AG04450 (cell line): ENCODE measurements around the gene CDKN3. TPM values are rescaled to one million over a fixed set of nuclear protein-coding genes. Genes with fewer than 3 reads are reported as not detected.

ENCODE experiments used
- CTCF ChIA-PET: fragments of 300-600, 350-600 bp; formaldehyde crosslinking; extraction: SDS; loops from one replicate; lab custom pipeline; 2022; ENCODE audit warnings: antibody characterized with exemption, inconsistent platforms; lab: Charles Lee
- POLR2A ChIA-PET: fragments of 350-600 bp; formaldehyde crosslinking; extraction: SDS; loops from one replicate; lab custom pipeline; 2021; ENCODE audit warnings: antibody characterized with exemption, inconsistent platforms; lab: Yijun Ruan, JAX
- DNase-seq: peaks from one replicate; pipeline ENCODE4 v3.0.0-alpha.2; 2011; ENCODE audit warnings: low read depth, low spot score
- H3K27ac ChIP-seq: one replicate; pipeline ENCODE4 v1.5.1; 2012; ENCODE audit warnings: low read depth, low read length, control low read depth
- H3K27me3 ChIP-seq: one replicate; pipeline ENCODE4 v1.6.0; 2012; ENCODE audit warnings: low read length; ENCODE audit not compliant: control insufficient read depth, insufficient read depth
- H3K4me3 ChIP-seq: 2 replicates; pipeline ENCODE4 v1.5.1; 2011; ENCODE audit warnings: mild to moderate bottlenecking, low read depth, low read length, control low read depth
- H3K9me3 ChIP-seq: 2 replicates; pipeline ENCODE4 v1.5.1; 2012; ENCODE audit warnings: low read length; ENCODE audit not compliant: control insufficient read depth, insufficient read depth
- CTCF ChIP-seq: IDR thresholded peaks from 2 replicates; pipeline ENCODE4 v1.5.1; 2011; ENCODE audit warnings: low read depth, low read length, control low read depth, inconsistent platforms
- polyA plus RNA-seq: library from polyadenylated mRNA; depleted of rRNA; stranded (reverse); fragments of >200 nt; gene quantifications from 2 replicates; pipeline ENCODE4 v1.2.3, GENCODE V29; 2011

CDKN3 gene
- polyA plus RNA-seq, 1 experiment, result 28.9 TPM

DNA sequence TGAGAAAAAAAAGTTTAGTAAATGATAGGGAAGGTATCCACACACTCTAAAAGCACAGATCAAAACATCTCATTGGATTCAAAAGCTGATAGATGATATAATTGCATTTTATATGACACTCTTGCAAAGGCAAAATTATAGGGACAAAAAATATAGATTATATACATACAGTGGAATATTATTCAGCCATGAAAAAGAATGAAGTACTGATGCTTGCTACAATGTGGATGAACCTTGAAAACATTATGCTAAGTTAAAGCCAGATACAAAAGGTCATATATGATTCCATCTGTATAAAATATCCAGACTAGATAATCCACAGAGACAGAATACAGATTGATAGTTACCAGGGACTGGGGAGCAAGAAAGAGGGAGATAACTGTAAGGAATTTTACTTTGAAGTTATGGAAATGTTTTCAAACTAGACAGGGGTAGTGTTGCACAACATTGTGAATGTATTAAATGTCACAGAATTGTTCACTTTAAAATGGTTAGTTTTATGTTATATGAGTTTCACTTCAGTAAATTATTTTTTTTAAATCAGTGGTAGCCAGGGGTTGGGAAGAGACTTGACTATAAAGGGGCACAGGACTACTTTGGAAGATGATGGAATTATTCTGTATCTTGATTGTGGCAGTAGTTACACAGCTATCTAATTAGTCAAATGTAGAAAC, 41.7 kb upstream of the CDKN3 start:
- peaks cover 13% of the 10 kb centered on the region for H3K27me3 ChIP-seq
- no peaks in the 10 kb centered on the region for H3K9me3 ChIP-seq
- POLR2A ChIA-PET, result no interaction called here
- no peak for TF ChIP-seq CTCF
- H3K4me3 ChIP-seq, result no peak overlapping the region
- CTCF ChIA-PET, result no interaction called here
- H3K27ac ChIP-seq, result no peak overlapping the region
- DNase-seq, result no peak

DNA sequence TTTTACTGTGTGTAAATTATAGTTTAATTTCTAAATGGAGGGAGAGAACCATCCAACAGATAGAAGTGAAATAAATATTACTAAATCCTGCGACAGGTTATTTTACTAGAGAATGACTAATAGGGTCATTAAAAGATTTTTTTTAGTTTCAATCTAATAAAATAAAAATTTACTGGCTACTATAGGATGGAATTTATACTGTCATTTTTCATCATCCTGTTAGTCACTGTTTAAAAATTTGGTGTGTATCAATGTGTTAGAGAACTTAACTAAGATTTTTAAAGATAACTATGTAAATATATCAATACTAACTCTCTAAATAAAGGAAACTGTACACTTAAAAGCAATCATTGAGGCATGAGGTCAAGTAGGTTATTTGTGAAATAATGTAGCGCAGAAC, 41.1 kb upstream of the CDKN3 start:
- TF ChIP-seq CTCF, result no peak
- peaks cover 13% of the 10 kb centered on the region for H3K27me3 ChIP-seq
- no peak overlapping the region for H3K4me3 ChIP-seq
- DNase-seq, result no peak
- ChIA-PET CTCF (interaction anchor here (1.7 kb wide), 1 partner anchor 7 kb away, joined by 16 read pairs; no protein-coding TSS in a partner anchor), POLR2A (no interaction called here)
- no peaks in the 10 kb centered on the region for H3K9me3 ChIP-seq
- no peak overlapping the region for H3K27ac ChIP-seq

DNA sequence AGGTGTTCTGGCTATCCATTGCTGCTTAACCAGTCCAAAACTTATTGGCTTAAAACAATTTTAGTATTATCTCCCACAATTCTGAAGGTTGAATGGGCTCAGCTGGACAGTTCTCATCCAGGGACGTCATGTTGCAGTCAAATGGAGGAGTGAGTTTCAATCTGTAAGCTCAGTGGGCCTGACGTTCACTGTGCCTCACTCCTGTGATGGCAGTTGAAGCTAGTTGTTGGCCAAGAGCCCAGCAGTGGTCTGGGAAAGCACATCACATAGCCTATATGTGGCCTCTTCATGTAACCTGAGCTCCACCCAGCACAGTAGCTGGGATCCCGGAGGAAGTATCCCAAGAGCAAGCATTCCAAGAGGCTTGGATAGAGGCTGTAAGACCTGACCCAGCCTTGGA, 40.6 kb upstream of the CDKN3 start:
- H3K27me3 ChIP-seq, result peaks cover 9% of the 10 kb centered on the region
- ChIA-PET POLR2A (no interaction called here), CTCF (interaction anchor here (1.7 kb wide), 1 partner anchor 8 kb away, joined by 16 read pairs; no protein-coding TSS in a partner anchor)
- TF ChIP-seq CTCF, result no peak
- H3K27ac ChIP-seq, result no peak overlapping the region
- no peak overlapping the region for H3K4me3 ChIP-seq
- no peak for DNase-seq
- H3K9me3 ChIP-seq, result no peaks in the 10 kb centered on the region

DNA sequence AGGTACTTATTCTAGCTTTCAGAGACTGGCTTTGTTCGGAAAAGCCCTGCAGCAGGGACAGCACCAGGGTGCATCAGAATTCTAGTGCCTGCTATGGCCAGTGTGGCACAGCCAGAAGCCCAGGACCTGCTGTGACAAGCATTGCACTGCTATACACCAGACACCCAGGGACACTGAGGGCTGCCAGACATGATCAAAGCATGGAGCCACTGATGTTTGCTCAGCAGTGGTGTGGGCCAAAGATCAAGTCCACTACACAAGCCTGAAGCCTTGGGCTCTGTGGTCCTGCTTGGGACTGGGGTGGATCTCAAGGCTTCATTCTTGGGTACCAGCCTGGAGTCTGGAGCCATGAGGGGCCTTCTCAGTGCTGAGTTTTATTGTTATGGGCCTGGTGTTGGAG, 36.1 kb upstream of the CDKN3 start:
- Histone ChIP-seq H3K27me3 (peaks cover 2% of the 10 kb centered on the region), H3K9me3 (no peaks in the 10 kb centered on the region), H3K4me3 (no peak overlapping the region), H3K27ac (no peak overlapping the region)
- no peak for DNase-seq
- ChIA-PET CTCF (interaction anchor here (2.1 kb wide), 1 partner anchor 13 kb away, joined by 13 read pairs; no protein-coding TSS in a partner anchor), POLR2A (no interaction called here)
- no peak for TF ChIP-seq CTCF

DNA sequence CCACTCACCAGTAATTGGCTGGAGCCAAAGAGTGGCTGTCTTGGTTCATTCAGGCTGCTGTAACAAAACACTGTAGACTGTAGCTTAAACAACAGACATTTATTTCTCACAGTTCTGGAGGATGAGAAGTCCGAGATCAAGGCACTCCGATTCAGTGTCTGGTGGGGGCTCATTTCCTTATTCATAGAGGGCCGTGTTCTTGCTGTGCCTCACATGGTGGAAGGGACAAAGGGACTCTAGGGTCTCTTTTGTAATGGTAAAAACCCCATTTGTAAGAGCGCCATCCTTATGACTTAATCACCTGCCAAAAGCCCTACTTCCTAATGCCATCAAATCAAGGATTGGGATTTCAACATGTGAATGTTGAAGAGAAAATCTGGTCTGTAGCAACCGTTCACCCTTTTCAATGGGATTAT, 34.7 kb upstream of the CDKN3 start:
- no peaks in the 10 kb centered on the region for H3K27me3 ChIP-seq
- TF ChIP-seq CTCF, result no peak
- CTCF ChIA-PET, result interaction anchor here (4.0 kb wide), 1 partner anchor 14 kb away, joined by 19 read pairs; no protein-coding TSS in a partner anchor

More for the DNA sequence above, 34.7 kb upstream of the CDKN3 start:
- no peak overlapping the region for H3K4me3 ChIP-seq
- no peaks in the 10 kb centered on the region for H3K9me3 ChIP-seq
- POLR2A ChIA-PET, result no interaction called here
- DNase-seq, result no peak
- H3K27ac ChIP-seq, result no peak overlapping the region
